HG03432 (cell line): ENCODE measurements around the gene SCGB2A2.

Source experiments
- ATAC-seq: cut with Tn5 transposase; IDR thresholded peaks from one replicate; pipeline ENCODE4 v1.9.1; 2021; ENCODE audit warnings: mild to moderate bottlenecking, moderate library complexity; ENCODE audit not compliant: unreplicated experiment

The SCGB2A2 gene

GRCh38 chr11:62269654-62270278 is at the start of gene SCGB2A2:
SCGB2A2 (plus strand) TSS chr11:62270158; CDS start chr11:62270217, 59 bp downstream.
- no peak for ATAC-seq

DNA sequence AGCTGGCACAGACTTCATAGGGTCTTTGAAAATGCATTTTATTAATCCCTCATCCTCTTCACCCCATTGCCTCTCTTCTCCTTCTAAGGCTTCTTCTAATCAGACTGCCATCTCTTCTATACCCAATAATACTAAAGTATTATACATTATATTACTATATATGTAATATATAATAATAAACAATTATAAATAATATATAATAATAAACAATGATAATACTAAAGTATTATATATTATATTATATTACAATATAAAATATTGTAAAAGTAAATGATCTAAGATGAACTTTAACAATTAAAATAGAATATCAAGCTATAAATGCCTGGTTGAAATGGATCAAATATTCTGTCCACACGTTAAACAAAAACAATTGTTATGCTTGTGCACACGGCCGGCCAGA is 48.5 kb upstream of the SCGB2A2 start:
- no peak for ATAC-seq

- no peak for ATAC-seq
Measured at GRCh38 chr11:62223095-62223494, 46.9 kb upstream of the SCGB2A2 start.

GRCh38 chr11:62233730-62234129 is 36.2 kb upstream of the SCGB2A2 start:
- ATAC-seq: no peak

GRCh38 chr11:62236187-62236586 is 33.8 kb upstream of the SCGB2A2 start:
- no peak for ATAC-seq

DNA sequence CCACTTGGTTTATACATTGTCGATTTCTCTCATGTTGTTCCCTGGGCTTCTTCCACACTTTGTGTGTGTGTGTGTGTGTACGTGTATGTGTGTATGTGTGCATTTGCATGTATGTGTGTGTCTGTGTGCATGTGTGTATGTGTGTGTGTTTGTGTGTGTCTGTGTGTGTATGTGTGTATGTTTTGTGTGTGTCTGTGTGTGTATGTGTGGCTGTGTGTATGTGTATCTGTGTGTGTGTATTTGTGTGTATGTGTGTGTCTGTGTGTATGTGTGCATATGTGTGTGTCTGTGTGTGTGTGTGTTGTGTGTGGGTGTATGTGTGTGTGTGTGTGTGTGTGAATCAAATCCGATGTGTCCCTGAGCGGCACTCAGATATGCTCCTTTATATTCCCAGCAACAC is 32.5 kb upstream of the SCGB2A2 start:
- no peak for ATAC-seq

DNA sequence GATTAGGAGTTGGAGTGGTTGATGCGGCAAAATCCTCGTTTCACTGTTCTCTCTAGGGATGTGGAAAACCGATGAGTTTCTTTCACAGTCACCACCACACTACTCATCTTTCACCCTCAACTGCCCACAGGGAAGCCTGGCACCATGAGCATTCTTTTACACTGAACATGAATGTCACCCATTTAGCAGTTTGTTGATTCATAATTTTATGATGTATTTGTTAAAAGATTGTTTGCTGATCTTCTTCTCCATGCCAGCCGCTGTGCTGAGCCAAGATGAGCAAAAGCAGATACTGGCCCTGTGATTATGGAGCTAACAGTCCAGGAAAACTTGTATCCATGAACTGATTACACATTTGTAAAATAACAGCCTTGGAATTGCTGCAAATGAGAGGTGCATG is 31.8 kb upstream of the SCGB2A2 start:
- no peak for ATAC-seq

- ATAC-seq: no peak
Measured at GRCh38 chr11:62241095-62241494, 28.9 kb upstream of the SCGB2A2 start.

- no peak for ATAC-seq
Measured at GRCh38 chr11:62242021-62242420, 27.9 kb upstream of the SCGB2A2 start, which contains the start of gene SCGB1D2. SCGB1D2 (plus strand) TSS chr11:62242239; CDS start chr11:62242308, 69 bp downstream.

DNA sequence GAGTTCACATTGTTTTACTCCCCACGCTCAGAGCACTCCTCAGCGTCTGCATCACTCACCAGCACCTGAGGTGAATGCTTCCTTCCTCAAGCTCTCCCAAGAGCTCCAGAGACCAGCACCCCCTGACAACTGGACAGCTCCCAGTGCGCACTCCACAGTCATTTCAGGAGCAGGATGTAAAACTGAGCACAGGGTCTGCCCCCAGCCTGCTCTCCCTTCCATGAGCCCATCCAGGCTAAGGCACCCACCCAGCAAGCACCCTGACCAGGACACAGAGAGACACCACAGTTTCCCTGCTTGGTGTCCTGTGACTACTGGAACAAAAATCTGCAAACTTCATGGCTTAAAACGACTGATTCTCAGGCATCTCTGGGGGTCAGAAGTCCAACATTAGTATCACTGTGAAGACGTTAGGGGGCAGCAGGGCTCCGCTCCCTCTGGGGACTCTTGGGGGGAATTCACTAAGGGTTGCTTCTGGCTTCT is 24.6 kb upstream of the SCGB2A2 start:
- no peak for ATAC-seq

GRCh38 chr11:62251698-62252097 is 18.3 kb upstream of the SCGB2A2 start:
- no peak for ATAC-seq

DNA sequence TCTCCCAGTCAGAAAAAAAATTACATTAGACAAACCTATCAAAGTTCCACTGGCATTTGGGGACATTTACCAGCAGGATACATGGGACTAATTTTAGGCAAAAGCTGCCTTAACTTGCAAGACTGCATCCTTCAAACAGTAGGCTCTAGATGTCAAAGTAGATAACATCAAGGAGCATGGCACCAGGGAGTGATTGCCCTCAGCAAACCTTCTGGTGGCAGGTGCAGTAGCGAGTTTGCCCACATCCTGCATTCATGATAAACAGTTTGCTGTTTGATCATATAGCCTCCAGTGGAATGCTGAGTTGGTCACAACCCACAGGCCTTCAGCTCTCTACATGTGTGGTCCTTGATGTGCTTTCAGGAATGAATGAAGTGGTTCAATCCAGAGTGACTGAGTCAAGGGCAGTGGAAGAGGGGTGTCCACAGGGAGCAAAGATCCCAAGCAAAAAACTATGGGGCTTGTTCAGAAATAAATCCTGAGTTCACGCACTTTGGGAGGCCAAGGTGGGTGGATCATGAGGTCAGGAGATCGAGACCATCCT is 15.9 kb upstream of the SCGB2A2 start:
- no peak for ATAC-seq

DNA sequence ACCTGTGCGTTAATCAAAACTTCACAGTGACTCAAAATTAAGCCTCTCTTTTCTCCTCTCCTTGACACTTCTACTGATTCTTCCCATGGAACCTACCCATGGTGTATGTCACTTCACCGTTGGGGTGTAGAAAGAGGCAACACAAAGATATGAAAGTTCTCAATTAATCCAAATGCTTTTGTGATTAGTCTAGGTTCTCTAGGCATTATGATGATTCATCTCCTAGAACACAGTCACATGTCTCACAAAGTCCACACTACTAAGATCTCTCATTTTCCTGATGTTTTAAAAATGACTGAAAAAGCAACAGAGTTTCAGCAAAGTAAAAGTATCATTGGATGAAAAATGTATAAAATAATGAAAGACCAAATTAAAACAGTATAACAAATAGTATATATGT is 13.7 kb upstream of the SCGB2A2 start:
- no peak for ATAC-seq

- ATAC-seq: no peak
Measured at GRCh38 chr11:62260261-62260953, 9.6 kb upstream of the SCGB2A2 start.

DNA sequence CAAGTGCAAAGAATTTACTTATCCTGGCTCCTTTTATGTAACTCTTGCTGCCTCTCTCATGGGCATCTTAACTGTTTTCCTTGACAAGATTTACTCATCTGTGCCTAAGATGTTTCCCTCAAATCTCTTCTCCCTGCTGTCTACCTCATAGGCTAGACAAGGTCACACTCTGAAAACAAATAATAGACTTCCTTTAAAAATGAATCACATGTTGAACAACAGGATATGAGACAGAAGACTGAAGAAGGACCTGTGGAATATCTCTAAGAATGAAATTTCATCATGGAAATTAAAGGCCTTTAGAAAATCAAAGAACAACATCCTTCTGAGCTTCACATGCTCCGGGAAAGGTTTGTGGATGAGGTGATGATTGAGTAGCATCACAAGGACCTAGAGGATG is 6.0 kb upstream of the SCGB2A2 start:
- no peak for ATAC-seq

GRCh38 chr11:62266558-62266957 is 3.4 kb upstream of the SCGB2A2 start:
- ATAC-seq: no peak

DNA sequence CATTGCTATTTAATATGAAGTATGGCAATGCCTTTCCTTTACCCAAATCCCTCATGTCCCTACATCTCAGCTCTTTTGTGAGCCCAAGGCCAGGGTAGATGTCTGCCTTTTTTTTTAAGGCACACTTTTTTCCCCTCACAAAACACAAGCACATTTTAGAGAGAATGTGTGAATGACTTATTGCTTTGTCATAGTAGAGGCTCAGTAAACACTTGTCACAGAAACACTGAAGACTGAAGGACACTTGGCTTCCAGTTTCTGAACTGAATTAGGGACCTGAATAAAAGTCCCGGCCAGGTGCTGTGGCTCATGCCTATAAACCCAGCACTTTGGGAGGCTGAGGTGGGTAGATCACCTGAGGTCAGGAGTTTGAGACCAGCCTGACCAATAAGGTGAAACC is 2.9 kb upstream of the SCGB2A2 start:
- ATAC-seq: no peak

DNA sequence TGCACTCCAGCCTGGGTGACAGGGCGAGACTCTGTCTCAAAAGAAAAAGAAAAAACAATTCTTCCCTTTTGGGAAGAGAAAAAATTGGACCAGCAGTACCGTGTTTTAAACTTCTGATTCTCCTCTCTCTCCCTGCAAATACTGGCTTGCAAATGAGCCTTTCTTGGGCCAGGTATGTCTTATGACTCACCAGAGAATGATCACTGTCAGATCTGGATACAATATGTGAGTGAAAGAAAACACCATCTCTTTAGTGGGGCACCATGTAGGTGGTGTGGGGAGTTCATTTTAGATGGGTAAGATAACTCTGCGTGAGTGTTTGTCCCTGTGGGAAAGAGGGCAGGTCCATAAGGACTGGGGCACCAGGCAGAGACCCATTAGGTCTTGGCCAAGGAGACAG is 2.4 kb upstream of the SCGB2A2 start:
- ATAC-seq: no peak

GRCh38 chr11:62273284-62273683 is 3.3 kb downstream of the SCGB2A2 start:
- no peak for ATAC-seq

DNA sequence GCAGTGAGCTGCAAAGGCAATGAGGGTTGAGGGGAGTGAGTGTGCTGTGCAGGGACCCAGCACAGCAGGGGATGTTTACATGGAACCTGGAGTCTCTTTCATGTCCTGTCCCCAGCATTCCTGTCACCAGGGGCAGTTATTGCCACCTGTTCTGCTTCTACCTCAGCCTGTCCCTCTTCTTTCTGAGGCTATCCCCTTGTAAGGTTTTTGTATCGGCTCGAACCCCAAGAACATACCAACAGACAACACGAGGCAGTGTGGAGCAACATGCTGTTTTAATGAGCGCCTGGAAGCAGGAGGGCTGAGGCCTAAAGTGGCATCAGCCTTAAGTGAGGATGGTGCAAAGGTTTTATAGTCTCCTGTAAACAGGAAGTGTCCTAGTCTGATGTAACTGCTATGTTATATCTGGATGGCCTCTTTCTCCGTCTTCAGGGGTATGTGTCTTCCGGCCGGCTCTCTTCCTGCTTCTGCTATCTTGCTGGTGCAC is 3.9 kb downstream of the SCGB2A2 start:
- ATAC-seq: no peak

DNA sequence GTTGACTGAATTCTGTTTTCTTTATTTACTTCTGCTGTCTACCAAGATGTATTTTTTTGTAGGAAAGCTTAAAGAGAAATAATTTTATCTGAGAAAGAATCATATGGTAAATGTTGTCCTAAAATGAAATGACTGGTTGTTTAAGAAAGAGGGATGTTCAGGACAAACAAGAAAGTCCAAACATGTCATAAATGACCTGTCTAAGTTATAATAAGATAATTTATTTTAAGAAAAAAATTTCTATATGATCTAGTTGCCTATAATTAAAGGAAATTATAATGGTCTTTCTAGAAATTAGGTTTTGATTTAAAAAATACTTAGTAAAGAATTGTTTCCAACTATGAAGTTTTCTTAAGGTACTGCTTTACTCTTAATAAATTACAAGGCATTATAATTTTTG is 10.5 kb downstream of the SCGB2A2 start:
- no peak for ATAC-seq

DNA sequence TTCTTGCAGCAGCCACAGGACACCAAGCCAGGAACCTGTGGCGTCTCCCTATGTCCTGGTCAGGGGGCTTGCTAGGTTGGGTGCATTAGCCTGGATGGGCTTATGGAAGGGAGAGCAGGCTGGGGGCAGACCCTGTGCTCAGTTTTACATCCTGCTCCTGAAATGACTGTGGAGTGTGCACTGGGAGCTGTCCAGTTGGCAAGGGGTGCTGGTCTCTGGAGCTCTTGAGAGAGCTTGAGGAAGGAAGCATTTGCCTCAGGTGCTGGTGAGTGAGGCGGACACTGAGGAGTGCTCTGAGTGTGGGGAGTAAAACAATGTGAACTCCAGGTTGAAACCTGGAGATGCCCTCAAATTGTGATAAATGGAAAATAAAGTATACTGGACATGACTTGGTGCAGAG is 25.5 kb downstream of the SCGB2A2 start:
- no peak for ATAC-seq
